Stimulated activated naive B cell treated with anti-CD40 and anti-IgM and Interleukin-4, amounts not matched to agents 10 μg/mL and 1 μg/mL and 100 μg/mL, for 72 hours (primary cell): ENCODE data around the gene FBXL2.

Experiments used
- ATAC-seq, 2 donors: fragments of 150-1000 bp; cut with Tn5 transposase; replicated peaks; 2 replicates each; pipeline ENCODE4 v1.10.0; 2021; ENCODE audit warnings: moderate library complexity in 1 of 2
- DNase-seq: peaks from one replicate; pipeline ENCODE4 v3.0.0; 2021
- H3K27ac Mint-ChIP-seq: one replicate; pipeline ENCODE4 v1.8.0; 2022; ENCODE audit warnings: mild to moderate bottlenecking, mixed read lengths
- H3K27me3 Mint-ChIP-seq, 2 donors: one replicate each; pipeline ENCODE4 v1.8.0; 2022; ENCODE audit warnings: mixed read lengths in 2 of 2
- H3K36me3 Mint-ChIP-seq, 2 donors: one replicate each; pipeline ENCODE4 v1.8.0; 2022; ENCODE audit warnings: mixed read lengths in 2 of 2, mild to moderate bottlenecking in 1 of 2
- H3K4me1 Mint-ChIP-seq, 2 donors: one replicate each; pipeline ENCODE4 v1.8.0; 2022; ENCODE audit warnings: mixed read lengths in 2 of 2, mild to moderate bottlenecking in 1 of 2
- H3K4me3 Mint-ChIP-seq, 2 donors: one replicate each; pipeline ENCODE4 v1.8.0; 2022; ENCODE audit warnings: mild to moderate bottlenecking in 2 of 2, mixed read lengths in 2 of 2, moderate library complexity in 1 of 2
- H3K9me3 Mint-ChIP-seq, 2 donors: one replicate each; pipeline ENCODE4 v1.8.0; 2022; ENCODE audit warnings: mixed read lengths in 2 of 2, mild to moderate bottlenecking in 1 of 2

FBXL2 gene

GRCh38 chr3:33271324-33271723, 5.9 kb upstream of the FBXL2 start:
- peaks cover 8 to 21% of the 10 kb centered on the region in 2 donors for H3K27me3 Mint-ChIP-seq
- no peak overlapping the region for H3K4me3 Mint-ChIP-seq
- DNase-seq (no peak), ATAC-seq (no peak)
- no peak overlapping the region for H3K27ac Mint-ChIP-seq
- no peaks in the 10 kb centered on the region for H3K4me1 Mint-ChIP-seq
- H3K36me3 Mint-ChIP-seq = no peaks in the 10 kb centered on the region
- peaks cover under 1 to 6% of the 10 kb centered on the region in 2 donors for H3K9me3 Mint-ChIP-seq

DNA sequence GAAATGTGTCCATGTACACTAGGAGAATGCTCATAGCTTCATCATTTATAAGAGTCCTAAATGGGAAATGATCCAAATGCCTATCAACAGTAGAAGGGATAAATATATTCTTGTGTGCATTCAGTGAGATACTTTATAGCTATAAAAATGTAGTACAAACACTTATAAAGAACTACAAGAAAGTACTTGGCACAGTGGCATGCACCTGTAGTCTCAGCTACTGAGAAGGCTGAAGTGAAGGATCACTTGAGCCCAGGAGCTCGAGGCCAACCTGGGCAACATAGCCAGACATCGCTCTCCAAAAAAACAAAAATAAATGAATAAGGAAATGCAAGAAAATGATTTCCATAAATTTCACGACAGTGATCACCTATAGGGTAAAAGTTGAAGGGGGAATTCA, 3.6 kb upstream of the FBXL2 start:
- peaks cover 0 to 4% of the 10 kb centered on the region in 2 donors for H3K9me3 Mint-ChIP-seq
- peaks cover 3 to 5% of the 10 kb centered on the region in 2 donors for H3K4me1 Mint-ChIP-seq
- no peak for ATAC-seq
- peaks cover 16 to 26% of the 10 kb centered on the region in 2 donors for H3K27me3 Mint-ChIP-seq
- H3K36me3 Mint-ChIP-seq = no peaks in the 10 kb centered on the region
- no peak for DNase-seq
- no peak overlapping the region for H3K27ac Mint-ChIP-seq
- no peak overlapping the region for H3K4me3 Mint-ChIP-seq

DNA sequence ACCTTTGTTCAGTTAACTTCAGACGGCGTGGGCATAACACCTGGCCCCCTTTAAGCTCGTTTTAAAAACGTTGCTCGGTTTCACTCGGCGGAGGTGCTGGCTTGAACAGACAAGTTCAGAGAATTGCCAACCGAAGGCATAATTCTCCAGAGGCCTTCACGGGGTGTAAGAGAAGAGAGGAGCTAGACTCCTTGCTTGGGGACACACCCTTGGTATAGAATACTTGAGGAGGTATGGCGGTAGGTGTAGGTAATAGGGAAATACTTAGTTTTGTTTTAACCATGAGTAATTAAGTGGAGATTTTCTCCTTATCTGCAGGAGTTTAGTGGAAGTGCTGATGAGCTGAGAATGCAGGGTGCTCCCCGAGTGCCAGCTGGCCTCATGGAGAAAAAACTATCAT, 921 bp downstream of the FBXL2 start:
- H3K36me3 Mint-ChIP-seq = no peaks in the 10 kb centered on the region
- H3K4me1 Mint-ChIP-seq = peaks cover 3 to 5% of the 10 kb centered on the region in 2 donors
- DNase-seq = no peak
- ATAC-seq = no peak
- H3K27ac Mint-ChIP-seq = no peak overlapping the region
- peak overlapping the region in 1 of 2 donors; percentile 79 for H3K4me3 Mint-ChIP-seq
- no peaks in the 10 kb centered on the region for H3K9me3 Mint-ChIP-seq
- H3K27me3 Mint-ChIP-seq = peaks cover 30 to 33% of the 10 kb centered on the region in 2 donors

DNA sequence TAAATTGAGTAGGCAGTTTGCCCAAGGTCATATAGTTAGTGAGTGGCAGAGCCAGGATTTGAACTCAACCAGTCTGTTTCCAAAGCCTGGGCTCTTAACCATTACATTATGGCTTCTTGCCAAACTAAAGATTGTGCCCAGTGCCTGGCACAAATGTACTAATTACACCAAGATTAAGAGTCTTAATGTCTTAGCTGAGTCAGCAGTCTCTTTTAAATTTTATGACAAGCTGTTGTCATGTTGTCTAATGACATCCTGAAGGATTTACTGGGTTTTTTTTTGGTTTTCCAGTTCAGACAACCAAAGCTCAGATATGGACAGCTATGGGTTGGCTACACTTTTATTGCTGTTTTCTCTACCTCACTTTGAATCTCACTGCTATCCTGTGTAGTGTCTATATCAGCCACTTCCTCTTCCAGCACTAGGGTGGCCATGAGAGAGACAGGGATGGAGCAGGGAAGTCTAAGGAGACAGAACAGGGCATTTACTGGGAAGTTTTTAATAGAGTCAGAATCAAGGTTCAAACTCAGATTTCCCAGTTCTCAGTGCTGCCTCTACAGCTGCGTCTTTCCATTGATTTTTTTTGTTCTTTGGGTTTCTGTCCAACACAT, 10.5 kb downstream of the FBXL2 start:
- ATAC-seq (no peak), DNase-seq (no peak)
- Mint-ChIP-seq H3K27ac (no peak overlapping the region), H3K27me3 (peaks cover 35 to 36% of the 10 kb centered on the region in 2 donors), H3K9me3 (peaks cover 8 to 15% of the 10 kb centered on the region in 2 donors), H3K36me3 (no peaks in the 10 kb centered on the region), H3K4me1 (no peaks in the 10 kb centered on the region), H3K4me3 (no peak overlapping the region)

- ATAC-seq = no peak
- no peaks in the 10 kb centered on the region for H3K27me3 Mint-ChIP-seq
- H3K4me3 Mint-ChIP-seq = no peak overlapping the region
- H3K36me3 Mint-ChIP-seq = no peaks in the 10 kb centered on the region
- no peak for DNase-seq
- H3K27ac Mint-ChIP-seq = no peak overlapping the region
- H3K9me3 Mint-ChIP-seq = peaks cover 0 to 4% of the 10 kb centered on the region in 2 donors
- no peaks in the 10 kb centered on the region for H3K4me1 Mint-ChIP-seq
Measured at GRCh38 chr3:33299395-33300081, 22.3 kb downstream of the FBXL2 start.

GRCh38 chr3:33312361-33312760, 35.1 kb downstream of the FBXL2 start:
- DNase-seq (no peak), ATAC-seq (no peak)
- Mint-ChIP-seq H3K4me3 (no peak overlapping the region), H3K36me3 (no peaks in the 10 kb centered on the region), H3K27me3 (peaks cover 12 to 18% of the 10 kb centered on the region in 2 donors), H3K9me3 (peaks cover 8 to 9% of the 10 kb centered on the region in 2 donors), H3K4me1 (no peaks in the 10 kb centered on the region), H3K27ac (no peak overlapping the region)

GRCh38 chr3:33313331-33313730, 36.1 kb downstream of the FBXL2 start:
- ATAC-seq (no peak), DNase-seq (no peak)
- Mint-ChIP-seq H3K36me3 (no peaks in the 10 kb centered on the region), H3K27me3 (peaks cover 12 to 13% of the 10 kb centered on the region in 2 donors), H3K4me1 (peaks cover 0 to 5% of the 10 kb centered on the region in 2 donors), H3K27ac (no peak overlapping the region), H3K4me3 (no peak overlapping the region), H3K9me3 (peaks cover 8 to 9% of the 10 kb centered on the region in 2 donors)

GRCh38 chr3:33314993-33315392, 37.8 kb downstream of the FBXL2 start:
- DNase-seq = no peak
- H3K27ac Mint-ChIP-seq = no peak overlapping the region
- no peak overlapping the region for H3K4me3 Mint-ChIP-seq
- ATAC-seq = no peak
- peaks cover 0 to 5% of the 10 kb centered on the region in 2 donors for H3K4me1 Mint-ChIP-seq
- no peaks in the 10 kb centered on the region for H3K36me3 Mint-ChIP-seq
- peaks cover 6 to 9% of the 10 kb centered on the region in 2 donors for H3K9me3 Mint-ChIP-seq
- H3K27me3 Mint-ChIP-seq = peaks cover 12 to 13% of the 10 kb centered on the region in 2 donors

GRCh38 chr3:33315826-33316225, 38.6 kb downstream of the FBXL2 start:
- H3K4me1 Mint-ChIP-seq = peaks cover 0 to 5% of the 10 kb centered on the region in 2 donors
- DNase-seq (no peak), ATAC-seq (no peak)
- no peak overlapping the region for H3K4me3 Mint-ChIP-seq
- peaks cover 12 to 13% of the 10 kb centered on the region in 2 donors for H3K27me3 Mint-ChIP-seq
- H3K36me3 Mint-ChIP-seq = no peaks in the 10 kb centered on the region
- no peak overlapping the region for H3K27ac Mint-ChIP-seq
- peaks cover 6 to 9% of the 10 kb centered on the region in 2 donors for H3K9me3 Mint-ChIP-seq

DNA sequence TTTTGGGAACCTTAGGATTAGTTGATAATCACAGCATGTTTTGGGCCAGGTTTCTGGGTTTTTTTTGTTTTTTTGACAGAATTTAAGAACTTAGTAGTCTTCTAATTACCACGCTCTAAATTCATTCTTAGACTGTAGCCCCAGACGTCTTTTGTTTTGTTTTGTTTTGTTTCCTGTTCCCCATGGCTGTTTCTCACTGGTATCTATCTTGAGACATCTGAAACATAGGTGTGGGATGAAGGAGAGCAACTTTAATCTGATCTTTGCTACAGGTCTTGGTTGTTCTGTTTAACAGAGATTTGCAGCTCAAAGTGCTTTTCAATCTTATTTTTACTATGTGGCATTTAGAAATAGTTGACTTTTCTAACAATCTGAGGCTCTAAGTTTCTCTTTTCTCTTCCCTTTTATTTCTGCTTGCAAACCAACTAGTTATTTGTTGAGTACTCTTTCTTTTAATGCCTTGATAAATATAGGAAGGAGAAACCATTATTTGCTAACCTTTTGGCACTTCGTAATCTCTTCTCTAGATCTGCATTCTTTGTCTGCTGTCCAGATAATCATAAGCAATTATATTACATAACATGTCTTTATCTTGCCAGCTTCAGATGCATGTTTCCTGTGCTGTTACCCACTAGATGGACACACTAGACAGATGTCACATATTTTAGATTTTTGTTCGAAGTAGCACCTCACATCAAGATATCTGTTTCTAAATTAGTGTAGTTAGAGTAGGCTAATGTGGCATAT, 40.9 kb downstream of the FBXL2 start:
- H3K27ac Mint-ChIP-seq = no peak overlapping the region
- no peak overlapping the region for H3K4me3 Mint-ChIP-seq
- DNase-seq (no peak), ATAC-seq (no peak)
- H3K4me1 Mint-ChIP-seq = peaks cover 0 to 5% of the 10 kb centered on the region in 2 donors
- peaks cover 12 to 13% of the 10 kb centered on the region in 2 donors for H3K27me3 Mint-ChIP-seq
- no peaks in the 10 kb centered on the region for H3K9me3 Mint-ChIP-seq
- no peaks in the 10 kb centered on the region for H3K36me3 Mint-ChIP-seq

- Mint-ChIP-seq H3K36me3 (no peaks in the 10 kb centered on the region), H3K27me3 (peaks cover 13% of the 10 kb centered on the region in 2 donors)
Measured at GRCh38 chr3:33318710-33319380, 41.6 kb downstream of the FBXL2 start.

GRCh38 chr3:33322412-33322811, 45.2 kb downstream of the FBXL2 start:
- H3K36me3 Mint-ChIP-seq = no peaks in the 10 kb centered on the region
- no peak overlapping the region for H3K4me3 Mint-ChIP-seq
- peaks cover 3 to 16% of the 10 kb centered on the region in 2 donors for H3K27me3 Mint-ChIP-seq
- H3K27ac Mint-ChIP-seq = no peak overlapping the region
- H3K9me3 Mint-ChIP-seq = peaks cover 0 to 1% of the 10 kb centered on the region in 2 donors
- ATAC-seq (no peak), DNase-seq (no peak)
- H3K4me1 Mint-ChIP-seq = peaks cover 0 to 5% of the 10 kb centered on the region in 2 donors

More at GRCh38 chr3:33318710-33319380, 41.6 kb downstream of the FBXL2 start:
- Mint-ChIP-seq H3K4me1 (peaks cover 0 to 5% of the 10 kb centered on the region in 2 donors), H3K4me3 (no peak overlapping the region), H3K27ac (no peak overlapping the region), H3K9me3 (peaks cover 0 to 1% of the 10 kb centered on the region in 2 donors)
- ATAC-seq (no peak), DNase-seq (no peak)

DNA sequence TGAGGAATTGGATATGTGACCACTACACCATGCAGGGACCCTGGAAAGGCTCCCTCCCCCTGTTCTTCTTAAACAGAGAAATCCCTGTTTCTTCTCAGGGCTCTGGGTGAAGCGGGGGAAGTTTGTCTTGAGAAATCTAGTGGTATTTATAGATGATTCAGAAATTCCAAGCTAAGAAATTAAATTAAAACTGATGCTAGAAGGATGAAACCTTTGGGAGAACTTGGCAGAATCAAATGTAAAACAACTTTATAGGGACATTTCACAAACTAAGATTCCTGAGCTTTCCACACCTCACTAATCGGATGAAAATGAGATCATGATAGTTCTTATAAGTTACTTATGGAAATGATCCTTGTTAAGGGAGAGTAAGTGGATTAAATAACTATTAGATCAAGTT, 54.2 kb downstream of the FBXL2 start:
- DNase-seq (no peak), ATAC-seq (no peak)
- Mint-ChIP-seq H3K9me3 (peaks cover 14 to 15% of the 10 kb centered on the region in 2 donors), H3K27me3 (peaks cover 9 to 27% of the 10 kb centered on the region in 2 donors), H3K4me1 (no peaks in the 10 kb centered on the region), H3K4me3 (no peak overlapping the region), H3K27ac (no peak overlapping the region), H3K36me3 (peaks cover 2 to 3% of the 10 kb centered on the region in 2 donors)

- peaks cover 2 to 3% of the 10 kb centered on the region in 2 donors for H3K36me3 Mint-ChIP-seq
- ATAC-seq (no peak), DNase-seq (no peak)
- no peak overlapping the region for H3K4me3 Mint-ChIP-seq
- H3K27me3 Mint-ChIP-seq = peaks cover 9 to 18% of the 10 kb centered on the region in 2 donors
- no peak overlapping the region for H3K27ac Mint-ChIP-seq
- peaks cover 15% of the 10 kb centered on the region in 2 donors for H3K9me3 Mint-ChIP-seq
- H3K4me1 Mint-ChIP-seq = peaks cover 0 to 3% of the 10 kb centered on the region in 2 donors
Measured at GRCh38 chr3:33334364-33334763, 57.1 kb downstream of the FBXL2 start.
